SK-N-SH treated with all-trans-retinoic acid at 6 μM for 48 hours (cell line): ENCODE measurements around the gene PSEN1.

ENCODE experiments used
- ATAC-seq: fragments of 200-7000 bp; cut with Tn5 transposase; 3 replicates; pipeline ENCODE4 v1.9.1; 2020; ENCODE audit warnings: mild to moderate bottlenecking, moderate library complexity
- ARNTL ChIP-seq: fragments of 450-650 bp; formaldehyde crosslinking; IDR thresholded peaks from 2 replicates; pipeline ENCODE4 v1.5.0; 2020; ENCODE audit warnings: low read depth, mild to moderate bottlenecking, moderate library complexity, borderline replicate concordance
- CSDC2 ChIP-seq: fragments of 250-450 bp; sonication (Bioruptor Pico); IDR thresholded peaks from 2 replicates; pipeline ENCODE4 v1.5.0; 2020; ENCODE audit warnings: mild to moderate bottlenecking, moderate library complexity
- ESRRG ChIP-seq: fragments of 250-450 bp; sonication (Bioruptor Pico); IDR thresholded peaks from 2 replicates; pipeline ENCODE4 v1.6.1; 2021; ENCODE audit warnings: mild to moderate bottlenecking
- GLIS3 ChIP-seq: fragments of 250-450 bp; sonication (Bioruptor Pico); IDR thresholded peaks from 2 replicates; pipeline ENCODE4 v1.5.0; 2020; ENCODE audit warnings: mild to moderate bottlenecking, moderate library complexity
- ISL1 ChIP-seq: fragments of 250-450 bp; sonication (Bioruptor Pico); IDR thresholded peaks from 2 replicates; pipeline ENCODE4 v2.1.2; 2022; ENCODE audit warnings: mild to moderate bottlenecking, moderate library complexity
- OSR1 ChIP-seq: fragments of 250-450 bp; sonication (Bioruptor Pico); IDR thresholded peaks from 2 replicates; pipeline ENCODE4 v1.8.0; 2022; ENCODE audit warnings: moderate library complexity, mild to moderate bottlenecking, inconsistent platforms
- PPARA ChIP-seq: fragments of 250-450 bp; sonication (Bioruptor Pico); IDR thresholded peaks from 2 replicates; pipeline ENCODE4 v1.5.0; 2020; ENCODE audit warnings: mild to moderate bottlenecking, borderline replicate concordance
- RARB ChIP-seq: fragments of 250-450 bp; sonication (Bioruptor Pico); IDR thresholded peaks from 2 replicates; pipeline ENCODE4 v1.8.0; 2021; ENCODE audit warnings: mild to moderate bottlenecking, moderate library complexity
- SNAI2 ChIP-seq: fragments of 250-450 bp; sonication (Bioruptor Pico); IDR thresholded peaks from 2 replicates; pipeline ENCODE4 v1.5.0; 2020; ENCODE audit warnings: mild to moderate bottlenecking, moderate library complexity
- TCF4 ChIP-seq: fragments of 250-450 bp; sonication (Bioruptor Pico); IDR thresholded peaks from 2 replicates; pipeline ENCODE4 v1.8.0; 2021; ENCODE audit warnings: mild to moderate bottlenecking, moderate library complexity, borderline replicate concordance
- TOX ChIP-seq: fragments of 250-450 bp; sonication (Bioruptor Pico); IDR thresholded peaks from 2 replicates; pipeline ENCODE4 v1.8.0; 2021; ENCODE audit warnings: mild to moderate bottlenecking, moderate library complexity, borderline replicate concordance
- ZC3H10 ChIP-seq: fragments of 250-450 bp; sonication (Bioruptor Pico); IDR thresholded peaks from 2 replicates; pipeline ENCODE4 v1.5.1; 2021; ENCODE audit warnings: mild to moderate bottlenecking, moderate library complexity
- ZFP30 ChIP-seq: fragments of 450-650 bp; formaldehyde crosslinking; IDR thresholded peaks from 2 replicates; pipeline ENCODE4 v1.5.0; 2022; ENCODE audit warnings: mild to moderate bottlenecking, moderate library complexity
- ZNF565 ChIP-seq: fragments of 450-650 bp; formaldehyde crosslinking; conservative IDR thresholded peaks from 2 replicates; pipeline ENCODE4 v1.5.0; 2020; ENCODE audit warnings: low read depth, mild to moderate bottlenecking, moderate library complexity
- ZNF70 ChIP-seq: fragments of 450-650 bp; formaldehyde crosslinking; IDR thresholded peaks from 2 replicates; pipeline ENCODE4 v1.5.0; 2020; ENCODE audit warnings: mild to moderate bottlenecking, moderate library complexity
- ZNF8 ChIP-seq: fragments of 450-650 bp; formaldehyde crosslinking; IDR thresholded peaks from 2 replicates; pipeline ENCODE4 v1.5.0; 2020; ENCODE audit warnings: mild to moderate bottlenecking, moderate library complexity
- TF ChIP-seq, protein P1 (sequence below): fragments of 250-450 bp; sonication (Bioruptor Pico); IDR thresholded peaks from 2 replicates; pipeline ENCODE4 v1.5.0; 2020; ENCODE audit warnings: mild to moderate bottlenecking, moderate library complexity
- TF ChIP-seq, protein P2 (sequence below): fragments of 250-450 bp; sonication (Bioruptor Pico); IDR thresholded peaks from 2 replicates; pipeline ENCODE4 v1.5.1; 2020; ENCODE audit warnings: low read depth, mild to moderate bottlenecking, moderate library complexity
- TF ChIP-seq, protein P3 (sequence below): fragments of 250-450 bp; sonication (Bioruptor Pico); IDR thresholded peaks from 2 replicates; pipeline ENCODE4 v1.8.0; 2021; ENCODE audit warnings: low read depth, mild to moderate bottlenecking, moderate library complexity, borderline replicate concordance
- TF ChIP-seq, protein P4 (sequence below): fragments of 250-450 bp; sonication (Bioruptor Pico); IDR thresholded peaks from 2 replicates; pipeline ENCODE4 v1.8.0; 2020; ENCODE audit warnings: mild to moderate bottlenecking, moderate library complexity, borderline replicate concordance

Gene PSEN1

DNA sequence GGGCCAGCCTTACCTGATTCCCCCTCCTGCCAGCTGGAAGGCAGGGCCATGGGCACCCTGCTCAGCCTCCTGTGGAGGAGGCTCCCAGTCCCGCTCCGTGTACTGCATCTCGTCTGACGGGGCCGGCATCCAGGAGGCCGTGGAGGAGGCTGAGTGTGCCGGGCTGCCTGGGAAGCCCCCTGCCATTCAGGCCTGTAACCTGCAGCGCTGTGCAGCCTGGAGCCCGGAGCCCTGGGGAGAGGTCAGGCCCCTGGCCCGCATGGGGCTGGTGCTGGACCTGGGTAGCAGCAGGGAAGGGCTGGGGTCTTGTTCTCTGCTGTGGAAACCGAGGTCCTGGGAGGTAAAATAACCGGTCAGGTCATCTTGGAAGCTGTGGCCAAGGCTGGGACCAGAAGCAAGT, 117.4 kb downstream of the PSEN1 start (continued):
- TF ChIP-seq, protein P1, sequence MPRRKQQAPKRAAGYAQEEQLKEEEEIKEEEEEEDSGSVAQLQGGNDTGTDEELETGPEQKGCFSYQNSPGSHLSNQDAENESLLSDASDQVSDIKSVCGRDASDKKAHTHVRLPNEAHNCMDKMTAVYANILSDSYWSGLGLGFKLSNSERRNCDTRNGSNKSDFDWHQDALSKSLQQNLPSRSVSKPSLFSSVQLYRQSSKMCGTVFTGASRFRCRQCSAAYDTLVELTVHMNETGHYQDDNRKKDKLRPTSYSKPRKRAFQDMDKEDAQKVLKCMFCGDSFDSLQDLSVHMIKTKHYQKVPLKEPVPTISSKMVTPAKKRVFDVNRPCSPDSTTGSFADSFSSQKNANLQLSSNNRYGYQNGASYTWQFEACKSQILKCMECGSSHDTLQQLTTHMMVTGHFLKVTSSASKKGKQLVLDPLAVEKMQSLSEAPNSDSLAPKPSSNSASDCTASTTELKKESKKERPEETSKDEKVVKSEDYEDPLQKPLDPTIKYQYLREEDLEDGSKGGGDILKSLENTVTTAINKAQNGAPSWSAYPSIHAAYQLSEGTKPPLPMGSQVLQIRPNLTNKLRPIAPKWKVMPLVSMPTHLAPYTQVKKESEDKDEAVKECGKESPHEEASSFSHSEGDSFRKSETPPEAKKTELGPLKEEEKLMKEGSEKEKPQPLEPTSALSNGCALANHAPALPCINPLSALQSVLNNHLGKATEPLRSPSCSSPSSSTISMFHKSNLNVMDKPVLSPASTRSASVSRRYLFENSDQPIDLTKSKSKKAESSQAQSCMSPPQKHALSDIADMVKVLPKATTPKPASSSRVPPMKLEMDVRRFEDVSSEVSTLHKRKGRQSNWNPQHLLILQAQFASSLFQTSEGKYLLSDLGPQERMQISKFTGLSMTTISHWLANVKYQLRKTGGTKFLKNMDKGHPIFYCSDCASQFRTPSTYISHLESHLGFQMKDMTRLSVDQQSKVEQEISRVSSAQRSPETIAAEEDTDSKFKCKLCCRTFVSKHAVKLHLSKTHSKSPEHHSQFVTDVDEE: no peak

DNA sequence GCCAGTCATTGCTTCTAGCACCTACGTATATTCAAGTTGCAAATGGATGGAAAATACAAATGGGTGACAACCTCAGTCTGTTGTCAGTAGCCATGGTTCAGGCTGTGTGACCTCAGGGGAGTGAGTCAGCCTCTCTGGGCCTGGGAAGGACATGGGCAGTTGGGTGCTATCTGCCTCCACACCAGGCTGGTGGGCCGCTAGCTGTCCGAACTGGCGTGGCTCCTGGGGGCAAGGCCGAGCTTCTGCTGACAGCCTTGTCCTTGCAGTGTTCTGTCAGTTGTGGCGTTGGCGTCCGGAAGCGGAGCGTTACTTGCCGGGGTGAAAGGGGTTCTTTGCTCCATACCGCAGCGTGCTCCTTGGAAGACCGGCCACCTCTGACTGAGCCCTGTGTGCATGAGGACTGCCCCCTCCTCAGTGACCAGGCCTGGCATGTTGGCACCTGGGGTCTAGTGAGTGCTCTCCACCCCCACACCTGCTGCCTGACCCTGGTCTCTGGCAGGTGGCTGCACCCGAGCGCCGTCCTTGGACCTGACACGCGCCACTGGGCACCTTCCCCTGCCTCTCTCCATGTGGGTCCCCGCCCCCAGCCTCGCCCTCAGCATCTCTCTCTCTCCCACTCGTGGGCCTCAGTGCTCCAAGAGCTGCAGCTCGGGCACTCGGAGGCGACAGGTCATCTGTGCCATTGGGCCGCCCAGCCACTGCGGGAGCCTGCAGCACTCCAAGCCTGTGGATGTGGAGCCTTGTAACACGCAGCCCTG, 118.1 kb downstream of the PSEN1 start:
- no peak for TF ChIP-seq ISL1 (CRISPR knock-in tag)
- no peak for TF ChIP-seq ESRRG
- no peak for TF ChIP-seq TCF4
- no peak for TF ChIP-seq GLIS3
- no peak for TF ChIP-seq OSR1
- TF ChIP-seq ZNF8 (CRISPR knock-in tag): no peak
- TF ChIP-seq, protein P2, sequence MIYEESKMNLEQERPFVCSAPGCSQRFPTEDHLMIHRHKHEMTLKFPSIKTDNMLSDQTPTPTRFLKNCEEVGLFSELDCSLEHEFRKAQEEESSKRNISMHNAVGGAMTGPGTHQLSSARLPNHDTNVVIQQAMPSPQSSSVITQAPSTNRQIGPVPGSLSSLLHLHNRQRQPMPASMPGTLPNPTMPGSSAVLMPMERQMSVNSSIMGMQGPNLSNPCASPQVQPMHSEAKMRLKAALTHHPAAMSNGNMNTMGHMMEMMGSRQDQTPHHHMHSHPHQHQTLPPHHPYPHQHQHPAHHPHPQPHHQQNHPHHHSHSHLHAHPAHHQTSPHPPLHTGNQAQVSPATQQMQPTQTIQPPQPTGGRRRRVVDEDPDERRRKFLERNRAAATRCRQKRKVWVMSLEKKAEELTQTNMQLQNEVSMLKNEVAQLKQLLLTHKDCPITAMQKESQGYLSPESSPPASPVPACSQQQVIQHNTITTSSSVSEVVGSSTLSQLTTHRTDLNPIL (CRISPR knock-in tag): no peak
- no peak for TF ChIP-seq RARB (CRISPR knock-in tag)
- no peak for TF ChIP-seq ZNF565
- no peak for TF ChIP-seq ARNTL (CRISPR knock-in tag)
- no peak for TF ChIP-seq PPARA (CRISPR knock-in tag)
- TF ChIP-seq CSDC2: no peak
- TF ChIP-seq ZC3H10 (CRISPR knock-in tag): no peak
- no peak for ATAC-seq

DNA sequence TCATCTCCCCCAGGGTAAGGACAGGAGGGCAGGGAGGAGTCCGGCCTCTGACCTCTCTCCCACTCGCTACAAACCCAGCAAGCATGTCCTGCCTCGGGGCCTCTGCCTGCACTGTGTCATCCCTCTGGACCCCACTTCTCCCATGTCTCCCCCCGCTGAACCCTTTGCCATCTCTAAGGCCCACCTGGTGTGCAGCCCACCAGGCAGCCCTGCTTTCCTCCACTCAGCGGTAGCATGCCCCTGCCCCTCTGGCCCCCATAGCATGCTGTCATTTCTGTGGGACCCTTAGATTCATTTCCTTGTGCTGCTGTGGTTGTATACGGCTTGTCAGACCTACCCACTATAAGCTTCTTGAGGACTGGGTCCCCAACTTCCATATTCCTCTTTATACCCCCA, 118.7 kb downstream of the PSEN1 start:
- ATAC-seq: no peak
- TF ChIP-seq OSR1 (no peak), ZNF70 (CRISPR knock-in tag) (no peak), ISL1 (CRISPR knock-in tag) (no peak), ESRRG (no peak), ZFP30 (CRISPR knock-in tag) (no peak), GLIS3 (no peak), CSDC2 (no peak), ARNTL (CRISPR knock-in tag) (no peak), RARB (CRISPR knock-in tag) (no peak), TOX (CRISPR knock-in tag) (no peak), ZC3H10 (CRISPR knock-in tag) (no peak), SNAI2 (CRISPR knock-in tag) (no peak), ZNF565 (no peak), ZNF8 (CRISPR knock-in tag) (no peak), PPARA (CRISPR knock-in tag) (no peak)
- TF ChIP-seq, protein P1: no peak
- TF ChIP-seq, protein P2 (CRISPR knock-in tag): no peak
- TF ChIP-seq, protein P3, sequence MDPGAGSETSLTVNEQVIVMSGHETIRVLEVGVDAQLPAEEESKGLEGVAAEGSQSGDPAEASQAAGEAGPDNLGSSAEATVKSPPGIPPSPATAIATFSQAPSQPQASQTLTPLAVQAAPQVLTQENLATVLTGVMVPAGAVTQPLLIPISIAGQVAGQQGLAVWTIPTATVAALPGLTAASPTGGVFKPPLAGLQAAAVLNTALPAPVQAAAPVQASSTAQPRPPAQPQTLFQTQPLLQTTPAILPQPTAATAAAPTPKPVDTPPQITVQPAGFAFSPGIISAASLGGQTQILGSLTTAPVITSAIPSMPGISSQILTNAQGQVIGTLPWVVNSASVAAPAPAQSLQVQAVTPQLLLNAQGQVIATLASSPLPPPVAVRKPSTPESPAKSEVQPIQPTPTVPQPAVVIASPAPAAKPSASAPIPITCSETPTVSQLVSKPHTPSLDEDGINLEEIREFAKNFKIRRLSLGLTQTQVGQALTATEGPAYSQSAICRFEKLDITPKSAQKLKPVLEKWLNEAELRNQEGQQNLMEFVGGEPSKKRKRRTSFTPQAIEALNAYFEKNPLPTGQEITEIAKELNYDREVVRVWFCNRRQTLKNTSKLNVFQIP (CRISPR knock-in tag): no peak
- TF ChIP-seq, protein P4, sequence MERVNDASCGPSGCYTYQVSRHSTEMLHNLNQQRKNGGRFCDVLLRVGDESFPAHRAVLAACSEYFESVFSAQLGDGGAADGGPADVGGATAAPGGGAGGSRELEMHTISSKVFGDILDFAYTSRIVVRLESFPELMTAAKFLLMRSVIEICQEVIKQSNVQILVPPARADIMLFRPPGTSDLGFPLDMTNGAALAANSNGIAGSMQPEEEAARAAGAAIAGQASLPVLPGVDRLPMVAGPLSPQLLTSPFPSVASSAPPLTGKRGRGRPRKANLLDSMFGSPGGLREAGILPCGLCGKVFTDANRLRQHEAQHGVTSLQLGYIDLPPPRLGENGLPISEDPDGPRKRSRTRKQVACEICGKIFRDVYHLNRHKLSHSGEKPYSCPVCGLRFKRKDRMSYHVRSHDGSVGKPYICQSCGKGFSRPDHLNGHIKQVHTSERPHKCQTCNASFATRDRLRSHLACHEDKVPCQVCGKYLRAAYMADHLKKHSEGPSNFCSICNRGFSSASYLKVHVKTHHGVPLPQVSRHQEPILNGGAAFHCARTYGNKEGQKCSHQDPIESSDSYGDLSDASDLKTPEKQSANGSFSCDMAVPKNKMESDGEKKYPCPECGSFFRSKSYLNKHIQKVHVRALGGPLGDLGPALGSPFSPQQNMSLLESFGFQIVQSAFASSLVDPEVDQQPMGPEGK: no peak
- TF ChIP-seq, all 23 proteins: peak for 0
